Neural cell (in vitro differentiated cells): ENCODE results near the gene ACADM. TPM values are rescaled to one million over a fixed set of nuclear protein-coding genes. Genes with fewer than 3 reads are reported as not detected.
"Not testable (repeated sequence)": the region's sequence is repeated elsewhere in the genome, so short reads cannot be mapped to it uniquely, and the experiment has no call there.

Experiments
- H2AFZ ChIP-seq: fragments of 200-600, 300-800 bp; sonication (generic), shearing (Covaris generic); 2 replicates; pipeline ENCODE4 v1.6.0; 2014; ENCODE audit warnings: low read depth, mild to moderate bottlenecking, antibody characterized with exemption, low read length, moderate library complexity
- H3F3A ChIP-seq: fragments of 200-600 bp; shearing (Covaris generic); 2 replicates; pipeline ENCODE4 v1.6.1; 2016; ENCODE audit warnings: mild to moderate bottlenecking, moderate library complexity, mixed read lengths, antibody characterized with exemption, low read length; ENCODE audit not compliant: insufficient read depth, poor library complexity, severe bottlenecking
- H3K27ac ChIP-seq: fragments of 200-600, 300-800 bp; sonication (generic), shearing (Covaris generic); 2 replicates; pipeline ENCODE4 v1.5.1; 2014; ENCODE audit warnings: mild to moderate bottlenecking, low read length, moderate library complexity
- H3K27me3 ChIP-seq: fragments of 300-800, 200-600 bp; sonication (generic), shearing (Covaris generic); 2 replicates; pipeline ENCODE4 v1.6.0; 2014; ENCODE audit warnings: mild to moderate bottlenecking, low read depth, low read length, moderate library complexity; ENCODE audit not compliant: insufficient read depth
- H3K36me3 ChIP-seq: fragments of 300-800, 200-600 bp; sonication (generic), shearing (Covaris generic); 2 replicates; pipeline ENCODE4 v1.5.1; 2014; ENCODE audit warnings: mild to moderate bottlenecking, antibody characterized with exemption, low read length, moderate library complexity; ENCODE audit not compliant: insufficient read depth
- H3K4me2 ChIP-seq: fragments of 300-800, 200-600 bp; sonication (generic), shearing (Covaris generic); 2 replicates; pipeline ENCODE4 v1.6.0; 2014; ENCODE audit warnings: mild to moderate bottlenecking, low read length
- H3K4me3 ChIP-seq: fragments of 300-800, 200-600 bp; sonication (generic), shearing (Covaris generic); 2 replicates; pipeline ENCODE4 v1.5.1; 2014; ENCODE audit warnings: mild to moderate bottlenecking, low read length, moderate library complexity
- H3K79me2 ChIP-seq: fragments of 200-600 bp; shearing (Covaris generic); replicated peaks from 2 replicates; pipeline ENCODE4 v1.6.0; 2014; ENCODE audit warnings: mild to moderate bottlenecking, low read length, moderate library complexity; ENCODE audit not compliant: insufficient read depth
- H3K9ac ChIP-seq: fragments of 300-800, 200-600 bp; sonication (generic), shearing (Covaris generic); 2 replicates; pipeline ENCODE4 v1.6.1; 2016; ENCODE audit warnings: mild to moderate bottlenecking, low read length, mixed read lengths
- H3K9me2 ChIP-seq: fragments of 200-600 bp; shearing (Covaris generic); 2 replicates; pipeline ENCODE4 v1.6.1; 2016; ENCODE audit warnings: mild to moderate bottlenecking, low read length, mixed read lengths; ENCODE audit not compliant: insufficient read depth
- H3K9me3 ChIP-seq: fragments of 200-600, 300-800 bp; sonication (generic), shearing (Covaris generic); 2 replicates; pipeline ENCODE4 v1.6.1; 2016; ENCODE audit warnings: mild to moderate bottlenecking, mixed run types, low read length, moderate library complexity, mixed read lengths
- H4K20me1 ChIP-seq: fragments of 200-600 bp; shearing (Covaris generic); 2 replicates; pipeline ENCODE4 v1.6.1; 2016; ENCODE audit warnings: mild to moderate bottlenecking, mixed run types; ENCODE audit not compliant: insufficient read depth
- CTCF ChIP-seq: fragments of 450-650 bp; IDR thresholded peaks from 2 replicates; pipeline ENCODE4 v1.5.1; 2014; ENCODE audit warnings: antibody characterized with exemption, mild to moderate bottlenecking, moderate library complexity; ENCODE audit not compliant: poor library complexity, severe bottlenecking
- EP300 ChIP-seq: fragments of 450-650 bp; conservative IDR thresholded peaks from 2 replicates; pipeline ENCODE4 v1.6.1; 2014; ENCODE audit warnings: antibody characterized with exemption, mild to moderate bottlenecking, moderate library complexity; ENCODE audit not compliant: poor library complexity, severe bottlenecking
- EZH2 ChIP-seq: fragments of 200-600, 300-800 bp; shearing (Covaris generic), sonication (generic); IDR thresholded peaks from 2 replicates; pipeline ENCODE4 v1.6.1; 2014; ENCODE audit warnings: antibody characterized with exemption, low read length, borderline replicate concordance, mild to moderate bottlenecking; ENCODE audit not compliant: insufficient read depth, poor library complexity, severe bottlenecking
- MXI1 ChIP-seq: fragments of 450-650 bp; conservative IDR thresholded peaks from 2 replicates; pipeline ENCODE4 v1.6.1; 2014; ENCODE audit warnings: antibody characterized with exemption, mild to moderate bottlenecking; ENCODE audit not compliant: poor library complexity, severe bottlenecking
- POLR2AphosphoS5 ChIP-seq: IDR thresholded peaks from 2 replicates; pipeline ENCODE4 v1.6.1; 2012
- RAD21 ChIP-seq: fragments of 450-650 bp; conservative IDR thresholded peaks from 2 replicates; pipeline ENCODE4 v1.6.1; 2014; ENCODE audit warnings: antibody characterized with exemption, mild to moderate bottlenecking, moderate library complexity
- REST ChIP-seq: IDR thresholded peaks from 2 replicates; pipeline ENCODE4 v1.6.1; 2012; ENCODE audit warnings: borderline replicate concordance
- SMC3 ChIP-seq: fragments of 450-650 bp; conservative IDR thresholded peaks from 2 replicates; pipeline ENCODE4 v1.6.1; 2014; ENCODE audit warnings: antibody characterized with exemption, mild to moderate bottlenecking, moderate library complexity; ENCODE audit not compliant: poor library complexity
- TAF1 ChIP-seq: IDR thresholded peaks from 2 replicates; pipeline ENCODE4 v1.6.1; 2012; ENCODE audit warnings: low read depth
- polyA plus RNA-seq: library from polyadenylated mRNA; depleted of rRNA; stranded (reverse); fragments of >200 nt; gene quantifications from 2 replicates; pipeline ENCODE4 v1.2.3, GENCODE V29; 2014

ACADM gene
- polyA plus RNA-seq, 1 donor from 2014 or later = 230 TPM

- Histone ChIP-seq H3K9ac (no peak overlapping the region), H4K20me1 (no peaks in the 10 kb centered on the region), H3K4me3 (no peak overlapping the region), H2AFZ (no peak overlapping the region), H3K79me2 (no peaks in the 10 kb centered on the region), H3K27me3 (no peaks in the 10 kb centered on the region), H3K36me3 (no peaks in the 10 kb centered on the region), H3F3A (no peaks in the 10 kb centered on the region), H3K4me2 (no peak overlapping the region), H3K27ac (no peak overlapping the region), H3K9me3 (no peaks in the 10 kb centered on the region), H3K9me2 (no peaks in the 10 kb centered on the region)
- TF ChIP-seq RAD21 (no peak), TAF1 (no peak), POLR2AphosphoS5 (no peak), EZH2 (no peak), REST (no peak), EP300 (no peak), CTCF (no peak), MXI1 (no peak), SMC3 (no peak)
Measured at GRCh38 chr1:75771978-75772377, 47.5 kb downstream of the ACADM start.

GRCh38 chr1:75777812-75778211 is 53.3 kb downstream of the ACADM start:
- not testable (repeated sequence) for H2AFZ ChIP-seq, H3K27ac ChIP-seq, H3K4me2 ChIP-seq, H3K9me2 ChIP-seq, H3K36me3 ChIP-seq, H4K20me1 ChIP-seq, H3K9me3 ChIP-seq, H3K4me3 ChIP-seq, H3K9ac ChIP-seq, H3K27me3 ChIP-seq, H3K79me2 ChIP-seq, H3F3A ChIP-seq

- H3K36me3 ChIP-seq, H3K4me2 ChIP-seq, H3K27ac ChIP-seq, H3K79me2 ChIP-seq, H3K9me2 ChIP-seq, H3K9ac ChIP-seq, H2AFZ ChIP-seq, H3K27me3 ChIP-seq, H3F3A ChIP-seq, H4K20me1 ChIP-seq, H3K4me3 ChIP-seq, H3K9me3 ChIP-seq: not testable (repeated sequence)
Measured at GRCh38 chr1:75778694-75779093, 54.2 kb downstream of the ACADM start.

GRCh38 chr1:75780183-75780582 is 55.7 kb downstream of the ACADM start:
- H3K27me3 ChIP-seq, H4K20me1 ChIP-seq, H3K9ac ChIP-seq, H3K36me3 ChIP-seq, H3K27ac ChIP-seq, H2AFZ ChIP-seq, H3K9me2 ChIP-seq, H3F3A ChIP-seq, H3K4me3 ChIP-seq, H3K79me2 ChIP-seq, H3K9me3 ChIP-seq, H3K4me2 ChIP-seq: not testable (repeated sequence)

GRCh38 chr1:75783920-75784319 is 59.4 kb downstream of the ACADM start:
- not testable (repeated sequence) for H3F3A ChIP-seq, H3K9ac ChIP-seq, H3K27ac ChIP-seq, H3K9me3 ChIP-seq, H2AFZ ChIP-seq, H3K27me3 ChIP-seq, H3K36me3 ChIP-seq, H3K4me3 ChIP-seq, H3K4me2 ChIP-seq, H4K20me1 ChIP-seq, H3K9me2 ChIP-seq
- peaks cover 27% of the 10 kb centered on the region for H3K79me2 ChIP-seq
